ENCODE results near the gene LY86. TPM values are rescaled to one million over a fixed set of nuclear protein-coding genes. Genes with fewer than 3 reads are reported as not detected.
"Not testable (repeated sequence)": the region's sequence is repeated elsewhere in the genome, so short reads cannot be mapped to it uniquely, and the experiment has no call there.

LY86 gene
- total RNA-seq, 1 experiment from 2014 or later = not detected

DNA sequence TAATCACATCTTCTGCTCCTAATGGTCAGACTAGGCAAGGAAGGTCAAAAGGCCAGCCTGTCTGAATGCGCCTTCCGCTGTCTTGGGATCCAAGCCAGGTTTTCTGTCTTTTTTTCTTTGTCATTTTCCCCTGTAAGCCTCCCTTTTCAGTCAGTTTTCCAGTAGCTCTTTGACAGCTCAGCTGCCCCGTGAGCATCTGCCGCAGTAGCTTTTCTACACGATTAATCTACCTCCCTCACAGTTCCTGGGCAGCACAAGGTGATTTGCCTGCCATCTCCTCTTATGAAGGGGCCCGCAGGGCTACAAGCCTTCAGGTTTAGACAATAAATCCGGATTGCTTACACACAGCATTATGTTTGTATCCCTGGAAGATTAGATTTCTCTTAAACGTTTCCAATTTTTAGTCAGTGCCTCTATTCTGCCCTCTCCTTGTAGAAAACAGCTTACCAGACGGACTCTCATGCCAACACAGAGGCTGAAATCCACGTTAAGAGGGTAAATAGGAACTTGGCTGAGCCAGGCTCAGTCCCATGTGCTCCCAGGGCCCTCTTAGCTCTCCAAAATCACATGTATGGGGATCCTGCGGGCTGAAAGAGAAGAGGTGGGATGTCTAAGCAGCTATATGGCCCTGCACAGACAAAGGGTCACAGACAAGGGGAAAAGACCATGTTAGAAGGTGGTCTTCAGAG lies 77.2 kb downstream of the LY86 start:
- H3K23ac ChIP-seq (ENCODE audit: insufficient read length, low read depth, low read length) = no peak overlapping the region
- H3K4ac ChIP-seq (ENCODE audit: low read depth, low read length) = no peak overlapping the region
- H2AK5ac ChIP-seq (ENCODE audit: insufficient read length, low read length) = no peak overlapping the region
- H3K9ac ChIP-seq (ENCODE audit: extremely low read depth, insufficient read length, low read length) = no peak overlapping the region
- Mint-ChIP-seq H3K4me3 (no peak overlapping the region), H3K27me3 (ENCODE audit: low read depth) (peaks cover 16% of the 10 kb centered on the region), H3K36me3 (ENCODE audit: insufficient read depth in 1 of 3, low read depth in 3 of 3) (no peaks in the 10 kb centered on the region), H3K27ac (peak overlapping the region in 1 of 3 experiments; percentile 73; a peak in 1 of 7 replicates), H3K9me3 (no peaks in the 10 kb centered on the region; a peak in 1 of 5 replicates), H3K4me1 (peaks cover 7 to 8% of the 10 kb centered on the region in 2 experiments)
- H2BK15ac ChIP-seq (ENCODE audit: low read depth, low read length) = no peak overlapping the region
- H3K79me2 ChIP-seq (ENCODE audit: insufficient read depth, low read length) = no peaks in the 10 kb centered on the region
- H3K23me2 ChIP-seq (ENCODE audit: insufficient read length, low read depth, low read length, poor library complexity, severe bottlenecking) = no peaks in the 10 kb centered on the region
- no peaks in the 10 kb centered on the region for H3K4me1 ChIP-seq (ENCODE audit: insufficient read depth, low read length)
- H3K27me3 ChIP-seq (ENCODE audit: insufficient read depth, low read length) = no peaks in the 10 kb centered on the region
- no peak overlapping the region for H3K27ac ChIP-seq (ENCODE audit: insufficient read length, low read depth, low read length)
- H2BK120ac ChIP-seq (ENCODE audit: low read depth, low read length, poor library complexity, severe bottlenecking) = no peak overlapping the region
- H2BK12ac ChIP-seq (ENCODE audit: insufficient read length, low read depth, low read length) = no peak overlapping the region
- no peak overlapping the region for H4K5ac ChIP-seq (ENCODE audit: insufficient read length, low read depth, low read length)
- TF ChIP-seq, protein P1, sequence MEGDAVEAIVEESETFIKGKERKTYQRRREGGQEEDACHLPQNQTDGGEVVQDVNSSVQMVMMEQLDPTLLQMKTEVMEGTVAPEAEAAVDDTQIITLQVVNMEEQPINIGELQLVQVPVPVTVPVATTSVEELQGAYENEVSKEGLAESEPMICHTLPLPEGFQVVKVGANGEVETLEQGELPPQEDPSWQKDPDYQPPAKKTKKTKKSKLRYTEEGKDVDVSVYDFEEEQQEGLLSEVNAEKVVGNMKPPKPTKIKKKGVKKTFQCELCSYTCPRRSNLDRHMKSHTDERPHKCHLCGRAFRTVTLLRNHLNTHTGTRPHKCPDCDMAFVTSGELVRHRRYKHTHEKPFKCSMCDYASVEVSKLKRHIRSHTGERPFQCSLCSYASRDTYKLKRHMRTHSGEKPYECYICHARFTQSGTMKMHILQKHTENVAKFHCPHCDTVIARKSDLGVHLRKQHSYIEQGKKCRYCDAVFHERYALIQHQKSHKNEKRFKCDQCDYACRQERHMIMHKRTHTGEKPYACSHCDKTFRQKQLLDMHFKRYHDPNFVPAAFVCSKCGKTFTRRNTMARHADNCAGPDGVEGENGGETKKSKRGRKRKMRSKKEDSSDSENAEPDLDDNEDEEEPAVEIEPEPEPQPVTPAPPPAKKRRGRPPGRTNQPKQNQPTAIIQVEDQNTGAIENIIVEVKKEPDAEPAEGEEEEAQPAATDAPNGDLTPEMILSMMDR (conservative IDR thresholded peaks at IDR 0.05) = no peak
- DNase-seq = no peak
- no peak overlapping the region for H3K14ac ChIP-seq (ENCODE audit: insufficient read depth, low read length)
- no peak overlapping the region for H3K56ac ChIP-seq (ENCODE audit: insufficient read length, low read depth, low read length)
- no peaks in the 10 kb centered on the region for H3K79me1 ChIP-seq (ENCODE audit: insufficient read depth, low read depth, low read length, poor library complexity, severe bottlenecking)
- H4K8ac ChIP-seq (replicated peaks; ENCODE audit: insufficient read length, low read depth, low read length) = no peak overlapping the region
- no peaks in the 10 kb centered on the region for H4K20me1 ChIP-seq (ENCODE audit: control insufficient read depth, insufficient read depth, insufficient read length)
- H3K18ac ChIP-seq (ENCODE audit: insufficient read length, low read depth, low read length) = no peak overlapping the region
- H3T11ph ChIP-seq (ENCODE audit: low read length) = no peak overlapping the region
- H2BK20ac ChIP-seq (ENCODE audit: low read depth, low read length, poor library complexity, severe bottlenecking) = no peak overlapping the region
- no peak overlapping the region for H3K4me2 ChIP-seq (ENCODE audit: insufficient read depth, insufficient read length, low read length)
- H2BK5ac ChIP-seq (ENCODE audit: insufficient read length, low read length) = no peak overlapping the region
- H2AFZ ChIP-seq (ENCODE audit: low read length) = no peak overlapping the region
- no peak overlapping the region for H4K91ac ChIP-seq (ENCODE audit: insufficient read length, low read depth, low read length)
- WGBS (ENCODE audit: extremely low coverage, insufficient read length, low lambda C conversion rate) = no CpG with 5 or more reads among the region's 11 CpGs
- no peaks in the 10 kb centered on the region for H3K9me3 ChIP-seq (ENCODE audit: control insufficient read depth, low read depth, low read length)

DNA sequence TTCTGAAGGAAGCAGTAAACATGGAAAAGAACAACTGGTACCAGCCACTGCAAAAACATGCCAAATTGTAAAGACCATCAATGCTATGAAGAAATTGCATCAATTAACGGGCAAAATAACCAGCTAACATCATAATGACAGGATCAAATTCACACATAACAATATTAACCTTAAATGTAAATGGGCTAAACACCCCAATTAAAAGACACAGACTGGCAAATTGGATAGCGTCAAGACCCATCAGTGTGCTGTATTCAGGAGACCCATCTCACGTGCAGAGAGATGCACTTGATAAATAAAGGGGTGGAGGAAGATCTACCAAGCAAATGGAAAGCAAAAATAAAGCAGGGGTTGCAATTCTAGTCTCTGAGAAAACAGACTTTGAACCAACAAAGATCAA lies 81.6 kb downstream of the LY86 start:
- H2BK120ac ChIP-seq (ENCODE audit: low read depth, low read length, poor library complexity, severe bottlenecking); H2AK5ac ChIP-seq (ENCODE audit: insufficient read length, low read length); H3K4me3 Mint-ChIP-seq; DNase-seq; H4K91ac ChIP-seq (ENCODE audit: insufficient read length, low read depth, low read length); H3K79me1 ChIP-seq (ENCODE audit: insufficient read depth, low read depth, low read length, poor library complexity, severe bottlenecking); H2AFZ ChIP-seq (ENCODE audit: low read length); H2BK15ac ChIP-seq (ENCODE audit: low read depth, low read length); H3K36me3 Mint-ChIP-seq (ENCODE audit: insufficient read depth in 1 of 3, low read depth in 3 of 3); H3K9ac ChIP-seq (ENCODE audit: extremely low read depth, insufficient read length, low read length); H3K9me3 Mint-ChIP-seq; H4K20me1 ChIP-seq (ENCODE audit: control insufficient read depth, insufficient read depth, insufficient read length); H2BK5ac ChIP-seq (ENCODE audit: insufficient read length, low read length); H4K5ac ChIP-seq (ENCODE audit: insufficient read length, low read depth, low read length); H3K23me2 ChIP-seq (ENCODE audit: insufficient read length, low read depth, low read length, poor library complexity, severe bottlenecking); H3K9me3 ChIP-seq (ENCODE audit: control insufficient read depth, low read depth, low read length); H3K4ac ChIP-seq (ENCODE audit: low read depth, low read length); H3T11ph ChIP-seq (ENCODE audit: low read length); H2BK20ac ChIP-seq (ENCODE audit: low read depth, low read length, poor library complexity, severe bottlenecking); H3K27ac Mint-ChIP-seq; H4K8ac ChIP-seq (replicated peaks; ENCODE audit: insufficient read length, low read depth, low read length); H3K14ac ChIP-seq (ENCODE audit: insufficient read depth, low read length); H2BK12ac ChIP-seq (ENCODE audit: insufficient read length, low read depth, low read length); H3K4me2 ChIP-seq (ENCODE audit: insufficient read depth, insufficient read length, low read length); H3K4me1 Mint-ChIP-seq; H3K23ac ChIP-seq (ENCODE audit: insufficient read length, low read depth, low read length); H3K18ac ChIP-seq (ENCODE audit: insufficient read length, low read depth, low read length); H3K56ac ChIP-seq (ENCODE audit: insufficient read length, low read depth, low read length); H3K4me1 ChIP-seq (ENCODE audit: insufficient read depth, low read length); H3K27ac ChIP-seq (ENCODE audit: insufficient read length, low read depth, low read length); H3K79me2 ChIP-seq (ENCODE audit: insufficient read depth, low read length); H3K27me3 ChIP-seq (ENCODE audit: insufficient read depth, low read length): not testable (repeated sequence)
- WGBS (ENCODE audit: extremely low coverage, insufficient read length, low lambda C conversion rate) = no CpG with 5 or more reads among the region's 3 CpGs
- H3K27me3 Mint-ChIP-seq (ENCODE audit: low read depth) = peaks cover 11% of the 10 kb centered on the region

Data from H9 (cell line).